CD4-positive, alpha-beta T cell treated with Interleukin-6 for 4 hours (primary cell): ENCODE measurements around the gene IFNA6.
A peak's percentile ranks its signal among the peaks of the same experiment; 100 is the strongest.

ENCODE experiments used
- DNase-seq: peaks from one replicate; pipeline ENCODE4 v3.0.0-alpha.2; 2020; ENCODE audit warnings: mixed read lengths

Gene IFNA6

GRCh38 chr9:21326526-21327139 is 24.1 kb downstream of the IFNA6 start:
- no peak for DNase-seq

- no peak for DNase-seq
These were observed 26.6 kb downstream of the IFNA6 start for GRCh38 chr9:21324047-21324446.

GRCh38 chr9:21322911-21323461 is 27.7 kb downstream of the IFNA6 start:
- no peak for DNase-seq

- DNase-seq: no peak
These were observed 30.2 kb downstream of the IFNA6 start for GRCh38 chr9:21320465-21320864.

- DNase-seq: peak; percentile 31
These were observed 32.4 kb downstream of the IFNA6 start for GRCh38 chr9:21317956-21318923.

- peak; percentile 7 for DNase-seq
These were observed 33.8 kb downstream of the IFNA6 start for GRCh38 chr9:21316860-21317259.

GRCh38 chr9:21316032-21316842 is 34.5 kb downstream of the IFNA6 start:
- DNase-seq: no peak

GRCh38 chr9:21314152-21314551 is 36.5 kb downstream of the IFNA6 start:
- no peak for DNase-seq

- no peak for DNase-seq
These were observed 38.8 kb downstream of the IFNA6 start for GRCh38 chr9:21311889-21312288.

GRCh38 chr9:21305213-21305612 is 45.5 kb downstream of the IFNA6 start, which contains the start of gene IFNA5:
Gene IFNA5, minus strand, starts transcription at chr9:21305313. Its CDS starts 57 bp downstream, at chr9:21305256.
- DNase-seq: no peak
